GM18519 (cell line): ENCODE results near the gene RASGRP2.

Source experiments
- ATAC-seq: cut with Tn5 transposase; IDR thresholded peaks from one replicate; pipeline ENCODE4 v1.9.1; 2021; ENCODE audit warnings: mild to moderate bottlenecking, moderate library complexity; ENCODE audit not compliant: unreplicated experiment, low FRiP score

RASGRP2 gene

DNA sequence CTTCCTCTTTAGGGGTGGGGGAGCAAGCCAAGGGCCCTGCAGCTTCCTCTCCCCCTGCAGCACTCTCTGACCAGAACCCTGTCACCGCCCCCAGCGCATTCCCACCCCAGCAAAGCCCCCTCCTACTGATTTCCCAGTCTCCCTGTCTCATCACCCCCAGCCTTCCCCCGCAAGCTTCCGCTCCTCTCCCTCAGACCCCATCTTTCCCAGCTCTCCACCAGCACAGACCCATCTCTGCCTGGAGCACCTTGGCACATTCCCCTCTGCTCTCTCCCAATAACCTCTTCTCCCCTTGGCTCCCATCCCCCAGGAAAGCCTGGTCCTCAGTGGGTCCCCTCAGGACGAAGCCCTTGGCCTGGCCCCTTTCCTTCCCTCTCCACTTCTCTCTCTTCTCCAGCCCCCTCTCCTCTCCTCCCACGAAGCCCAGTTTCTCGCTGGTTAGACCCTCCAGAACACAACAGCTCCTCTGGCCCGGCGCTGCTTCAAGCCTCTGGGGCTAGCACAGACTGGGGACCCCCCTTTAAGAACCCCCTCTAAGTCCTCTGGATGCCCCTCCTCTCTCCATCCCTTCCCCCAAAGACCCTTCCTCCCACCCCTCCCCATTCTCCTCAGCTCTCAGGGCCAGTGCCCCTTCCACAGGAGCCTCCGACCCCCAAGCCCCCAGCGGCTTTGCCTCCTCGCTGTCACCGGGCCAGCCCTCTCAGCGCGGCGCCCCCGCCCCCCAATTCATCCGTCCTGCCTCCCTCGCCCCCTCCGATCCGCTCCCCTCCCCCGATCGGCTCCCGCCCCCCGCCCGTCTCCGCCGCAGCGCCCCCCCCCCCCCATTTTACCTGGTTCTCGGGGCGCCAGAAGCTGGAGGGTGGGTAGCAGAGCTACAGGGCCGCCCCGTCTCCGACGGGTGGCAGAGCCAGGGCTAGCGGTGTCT is 21.5 kb downstream of the RASGRP2 start:
- no peak for ATAC-seq

DNA sequence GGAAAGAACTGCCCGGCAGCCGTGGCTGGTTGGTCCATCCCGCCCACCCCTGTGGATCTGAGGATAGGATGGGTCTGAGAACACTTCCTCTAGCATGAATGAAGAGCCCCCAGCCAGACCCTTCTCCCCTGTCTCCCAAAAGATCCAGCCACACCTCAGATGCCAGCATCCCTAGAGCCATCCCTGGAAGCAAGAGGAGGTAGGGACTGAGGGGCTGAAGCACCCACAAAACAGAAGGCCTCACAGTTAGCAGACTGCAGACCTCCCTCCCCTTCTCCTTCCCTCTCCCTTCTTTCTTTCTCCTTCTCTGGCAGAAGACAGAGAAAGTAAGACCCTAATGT is 22.6 kb downstream of the RASGRP2 start:
- ATAC-seq = no peak

DNA sequence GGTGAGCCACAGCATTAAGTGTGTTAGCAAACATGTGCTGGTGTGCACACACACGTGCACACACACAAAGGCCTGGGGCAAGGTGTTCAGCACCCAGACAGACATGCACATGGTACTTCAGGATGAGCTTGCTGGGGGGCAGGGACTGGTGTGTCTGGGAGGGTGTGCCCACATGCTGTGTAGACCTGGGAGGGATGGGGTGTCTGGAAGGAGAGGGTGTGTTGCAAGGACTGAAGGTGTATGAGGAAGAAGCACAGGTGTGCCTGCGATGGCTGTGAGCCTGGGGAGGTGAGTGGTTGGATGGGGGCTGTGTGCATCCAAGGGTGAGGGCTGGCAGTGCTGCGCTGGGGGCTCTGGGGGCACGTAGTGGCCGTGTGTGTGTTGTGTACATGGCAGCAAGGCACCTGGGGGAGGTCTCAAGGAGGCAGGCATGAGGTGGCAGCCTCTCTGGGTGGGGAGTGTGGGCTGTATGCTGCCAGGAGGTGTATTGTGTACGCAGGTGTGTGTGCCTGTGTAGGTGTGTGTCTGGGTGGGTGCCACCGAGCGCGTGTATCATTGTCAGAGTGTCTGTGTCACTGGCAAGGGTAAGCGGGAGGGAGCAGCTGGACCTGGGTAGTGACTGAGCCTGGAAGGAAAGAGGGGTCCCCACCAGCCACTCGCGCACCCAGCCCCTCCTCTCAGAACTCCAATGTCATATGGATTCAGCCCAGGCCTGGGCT is 23.1 kb downstream of the RASGRP2 start:
- no peak for ATAC-seq

DNA sequence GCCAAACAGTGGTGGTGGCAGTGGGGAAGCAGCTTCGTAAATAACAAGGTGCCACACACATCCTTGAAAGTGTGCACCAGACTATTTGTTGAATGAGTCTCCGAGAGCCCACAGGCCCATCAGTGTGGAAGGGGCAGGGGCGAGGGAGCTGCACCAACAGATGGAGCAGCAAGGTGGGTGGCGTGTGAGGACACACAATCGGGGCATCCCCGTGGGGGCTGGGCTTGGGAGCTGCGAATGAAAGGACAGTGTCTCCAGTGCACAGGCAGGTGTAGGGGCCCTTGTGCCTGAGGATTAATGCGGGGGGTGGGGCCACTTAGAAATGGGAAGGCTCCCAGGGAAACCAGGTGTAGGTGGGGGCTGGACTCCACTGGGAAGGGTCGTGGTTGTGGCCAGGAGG is 23.8 kb downstream of the RASGRP2 start:
- ATAC-seq = no peak

DNA sequence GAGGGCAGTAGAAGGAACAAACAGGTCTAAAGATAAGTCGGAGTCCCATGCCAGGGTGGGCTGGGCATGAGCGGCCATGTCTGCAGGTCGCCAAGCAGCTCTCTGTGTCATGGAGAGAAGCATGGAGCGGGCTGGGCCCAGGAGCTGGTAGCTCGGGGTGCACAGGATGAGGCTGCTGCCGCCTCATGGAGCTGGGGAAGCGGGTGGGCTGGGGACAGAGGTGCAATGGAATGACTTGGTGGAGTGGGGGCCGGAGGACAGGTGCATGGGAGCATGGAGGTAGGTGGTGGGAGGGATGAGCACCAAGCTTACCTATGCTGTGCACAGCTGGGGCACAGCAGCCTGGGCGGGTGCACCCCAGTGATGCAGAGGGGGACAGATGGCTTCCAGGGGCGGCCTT is 24.5 kb downstream of the RASGRP2 start:
- ATAC-seq = no peak

DNA sequence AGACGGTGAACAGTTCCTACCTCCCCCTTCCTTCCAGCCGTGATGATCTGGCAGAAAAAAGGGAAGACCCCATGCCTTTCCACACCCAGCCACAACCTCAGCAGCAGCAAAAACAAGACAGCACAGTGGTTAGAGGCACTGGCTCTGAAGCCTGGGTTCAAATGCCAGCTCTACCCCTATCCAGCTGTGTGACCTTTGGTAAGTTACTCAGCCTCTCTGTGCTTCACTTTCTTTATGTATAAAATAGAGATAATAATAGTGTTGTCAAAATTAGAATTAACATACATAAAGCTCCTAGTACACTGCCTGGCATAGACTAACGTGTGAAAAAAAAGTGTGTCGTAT is 25.2 kb downstream of the RASGRP2 start:
- ATAC-seq = no peak

DNA sequence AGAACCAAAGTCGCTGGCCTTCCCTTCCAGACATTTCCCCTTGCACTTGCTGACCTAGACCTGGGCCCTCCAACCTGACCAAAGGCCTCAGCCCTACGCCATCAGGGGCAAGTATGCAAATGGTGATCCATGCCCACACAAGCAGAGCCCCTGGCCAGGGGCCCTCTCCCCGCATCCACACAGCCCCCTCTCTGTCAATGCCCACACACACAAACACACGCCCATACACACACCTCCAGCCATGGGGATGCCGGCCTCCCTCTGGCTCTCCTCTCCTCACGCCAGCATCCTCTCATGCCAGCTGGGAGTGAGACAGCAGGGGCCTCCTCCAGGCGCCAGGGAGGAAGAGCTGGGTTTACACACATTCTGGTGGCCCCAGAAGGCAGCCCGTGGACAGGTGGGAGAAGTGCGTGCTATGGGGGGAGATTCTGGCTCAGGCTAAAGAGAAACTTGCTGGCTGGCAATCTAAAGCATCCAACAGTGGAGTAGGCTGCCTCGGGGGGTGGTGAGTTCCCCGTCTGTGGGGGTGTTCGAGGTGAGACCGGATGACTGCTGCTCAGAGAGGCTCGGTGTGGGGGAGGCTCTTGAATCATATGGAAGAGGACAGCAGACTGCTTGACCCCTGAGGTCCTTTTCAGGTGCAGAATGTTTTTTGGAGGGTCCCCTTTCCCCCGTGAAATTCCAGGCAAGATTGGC is 25.7 kb downstream of the RASGRP2 start:
- ATAC-seq = no peak

DNA sequence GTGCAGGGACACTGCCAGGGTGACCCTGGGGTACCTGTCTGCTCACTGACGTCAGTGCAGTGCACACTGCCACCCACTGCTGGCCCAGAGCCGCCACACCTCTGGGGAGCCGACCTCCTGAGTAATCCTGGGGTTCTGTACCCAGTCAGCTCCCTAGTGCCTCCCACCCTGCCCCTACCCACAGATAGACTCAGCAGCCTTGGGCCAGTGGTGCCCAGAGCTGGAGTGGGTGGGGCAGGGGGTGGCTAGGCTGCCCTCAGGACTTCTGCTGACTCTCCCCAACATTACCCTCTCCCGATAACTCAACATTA is 26.7 kb downstream of the RASGRP2 start:
- ATAC-seq = no peak

DNA sequence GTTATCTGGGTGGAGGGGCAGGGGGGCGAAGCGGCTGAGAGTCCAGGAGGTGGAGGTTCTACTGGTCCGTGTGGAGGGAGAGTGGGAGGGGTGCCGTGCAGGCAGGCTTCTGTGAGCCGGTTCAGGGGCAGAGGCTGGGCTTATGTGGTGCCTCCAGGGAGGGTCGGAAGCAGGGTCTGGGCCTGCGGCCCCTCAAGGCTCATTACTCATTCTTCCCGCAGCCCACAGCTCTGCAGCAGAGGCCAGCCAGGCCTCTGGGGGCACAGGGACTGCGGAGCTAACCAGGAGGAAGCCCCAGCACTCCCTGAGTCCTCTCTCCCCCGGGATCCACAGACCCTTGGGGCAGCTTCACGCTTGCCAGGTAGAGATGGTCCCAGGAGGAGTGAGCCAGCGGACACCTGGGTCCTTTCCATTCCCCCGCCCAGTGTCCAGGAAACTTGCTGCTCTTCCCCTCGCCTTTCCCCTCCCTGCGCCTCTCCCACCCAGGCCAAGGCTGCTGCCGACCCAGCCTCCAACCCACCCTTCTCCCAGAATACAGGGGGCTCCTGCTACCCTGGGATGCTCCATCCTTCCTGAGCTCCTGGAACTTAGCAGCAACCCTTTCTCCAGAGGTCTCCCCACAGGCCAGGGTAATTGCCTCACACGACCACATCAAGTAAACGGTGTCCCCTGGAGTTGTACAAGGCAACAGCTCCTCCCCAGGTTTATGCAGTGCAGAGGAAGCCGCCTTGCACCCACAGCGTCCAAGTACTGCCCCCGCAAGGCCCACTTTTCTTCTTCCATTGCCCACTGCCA is 27.3 kb downstream of the RASGRP2 start:
- ATAC-seq = no peak

DNA sequence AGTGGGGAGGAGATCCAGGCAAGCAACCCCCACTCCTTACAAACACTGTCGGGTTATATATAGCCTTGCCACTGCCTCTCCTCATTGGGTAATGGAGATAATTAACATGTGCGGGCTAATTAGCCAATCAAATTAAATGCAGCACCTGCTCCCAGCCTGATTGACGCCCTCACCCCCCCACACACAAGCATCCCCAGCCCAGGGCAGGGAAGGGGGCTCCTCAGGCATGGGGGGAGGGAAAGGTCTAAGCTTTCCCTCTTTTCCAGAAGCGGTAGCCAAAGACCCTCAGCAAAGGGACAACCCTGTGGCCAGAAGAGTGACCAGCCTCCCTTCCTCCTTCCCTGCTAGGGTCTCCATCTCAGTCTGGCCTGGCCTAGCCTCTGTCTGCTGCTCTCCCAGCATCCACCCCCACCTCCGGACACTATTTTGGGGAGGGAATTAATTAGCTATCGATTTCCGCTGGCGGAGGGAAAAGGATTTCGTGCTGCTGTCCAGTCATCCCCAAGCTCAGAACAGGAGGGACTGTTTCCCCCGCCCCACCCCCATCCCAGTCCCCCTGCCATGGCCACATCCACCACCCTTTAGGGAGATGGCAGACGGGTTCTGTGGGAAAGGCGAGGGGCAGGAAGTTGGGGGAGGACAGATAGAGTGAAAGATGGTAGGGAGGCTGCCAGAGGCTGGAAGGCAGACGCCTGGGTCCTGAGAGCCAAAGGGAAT is 28.0 kb downstream of the RASGRP2 start:
- no peak for ATAC-seq

DNA sequence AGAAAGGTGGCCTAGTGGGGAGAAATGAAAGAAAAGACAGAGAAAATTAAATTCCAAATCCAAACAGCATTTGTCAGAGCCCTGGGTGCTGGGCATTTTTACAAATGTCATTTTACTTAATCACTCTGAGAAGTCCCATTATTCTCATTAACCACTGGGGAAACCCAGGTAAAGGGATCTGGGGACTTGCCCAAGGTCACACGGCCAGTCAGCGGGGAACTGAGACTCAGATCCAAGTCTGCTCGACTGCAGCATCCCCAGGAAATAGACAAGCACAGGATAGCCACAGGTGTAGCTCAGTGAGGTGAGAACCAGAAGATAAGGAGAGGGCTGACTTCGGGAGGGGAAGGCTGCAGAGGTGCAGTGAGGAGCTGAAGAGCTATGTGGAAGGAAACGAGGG is 28.8 kb downstream of the RASGRP2 start:
- no peak for ATAC-seq

DNA sequence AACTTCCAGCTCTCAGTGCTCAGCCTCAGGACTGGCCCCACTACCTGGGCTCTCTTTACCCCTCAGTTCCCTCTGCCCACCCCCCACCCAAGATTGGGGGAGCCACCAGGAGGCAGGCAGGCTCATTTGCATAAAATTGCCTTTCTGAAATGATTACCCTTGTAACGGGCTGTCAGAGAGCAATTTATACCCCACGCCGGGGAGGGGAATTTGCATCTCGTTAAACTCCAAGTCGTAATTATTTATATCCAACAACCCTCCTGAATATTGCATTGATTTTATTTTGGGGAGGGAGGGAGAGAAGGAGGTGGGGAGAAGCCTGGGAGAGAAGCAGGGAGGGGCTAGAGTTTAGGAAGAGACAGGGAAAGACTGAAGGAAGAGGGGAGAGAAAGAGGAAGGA is 29.3 kb downstream of the RASGRP2 start:
- ATAC-seq = no peak

DNA sequence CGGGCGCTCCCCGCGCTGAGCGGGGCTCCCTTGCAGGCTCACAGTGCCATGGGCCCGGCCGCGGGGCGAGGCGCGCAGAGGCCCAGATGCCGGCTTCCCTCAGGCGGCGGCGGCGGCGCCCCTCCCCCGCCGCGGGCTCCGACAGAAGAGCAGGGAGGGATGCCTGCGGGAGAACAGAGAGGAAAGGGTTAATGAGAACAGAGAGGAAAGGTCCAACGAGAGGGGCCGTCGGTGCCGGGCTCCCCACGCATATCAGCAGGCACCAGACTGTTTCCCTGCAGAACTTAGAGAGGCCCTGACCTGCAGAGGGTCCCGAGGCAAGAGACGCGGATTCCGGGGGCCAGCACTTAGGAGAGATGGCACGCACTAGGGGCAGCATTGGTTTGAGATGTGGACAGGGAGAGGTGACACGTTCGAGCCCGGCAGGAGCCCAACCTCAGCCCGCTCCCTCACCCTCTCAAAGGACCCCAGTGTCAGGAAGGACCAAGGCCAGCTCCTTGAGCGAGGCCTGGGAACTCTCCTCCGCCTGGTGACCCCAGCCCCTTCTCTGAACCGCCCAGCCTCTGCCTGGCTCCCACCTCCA is 30.1 kb downstream of the RASGRP2 start:
- no peak for ATAC-seq

DNA sequence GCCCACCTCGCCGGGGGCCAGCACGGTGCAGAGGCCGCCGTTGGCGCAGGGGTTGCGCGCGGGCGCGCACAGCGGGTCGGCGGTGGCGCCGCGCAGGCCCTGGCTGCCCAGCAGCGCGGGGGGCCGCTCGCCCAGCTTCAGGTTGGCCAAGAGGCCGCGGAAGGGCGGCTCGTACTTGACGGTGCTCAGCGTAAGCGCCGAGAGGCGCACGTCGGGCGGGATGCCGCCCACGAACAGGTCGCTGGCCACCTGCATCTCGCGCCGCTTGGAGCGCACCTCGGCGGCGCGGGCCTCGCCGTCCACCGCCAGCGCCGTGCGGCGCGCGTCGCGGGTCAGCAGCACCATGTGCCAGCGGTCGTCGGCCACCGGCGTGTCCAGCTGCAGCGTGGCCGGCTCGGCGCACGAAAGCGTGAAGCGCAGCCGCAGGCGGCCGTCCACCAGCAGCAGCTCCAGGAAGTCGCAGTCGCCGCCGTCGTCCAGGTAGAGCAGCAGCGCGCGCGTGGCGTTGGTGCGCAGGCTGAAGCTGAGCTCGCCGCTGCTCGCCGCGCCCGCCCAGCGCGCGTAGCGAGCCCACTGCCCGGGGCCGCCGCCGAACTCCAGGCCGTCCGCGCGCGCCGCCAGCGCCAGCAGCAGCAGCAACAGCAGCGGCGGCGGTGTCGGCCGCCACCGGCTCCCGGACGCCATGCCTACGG is 30.8 kb downstream of the RASGRP2 start:
- no peak for ATAC-seq

DNA sequence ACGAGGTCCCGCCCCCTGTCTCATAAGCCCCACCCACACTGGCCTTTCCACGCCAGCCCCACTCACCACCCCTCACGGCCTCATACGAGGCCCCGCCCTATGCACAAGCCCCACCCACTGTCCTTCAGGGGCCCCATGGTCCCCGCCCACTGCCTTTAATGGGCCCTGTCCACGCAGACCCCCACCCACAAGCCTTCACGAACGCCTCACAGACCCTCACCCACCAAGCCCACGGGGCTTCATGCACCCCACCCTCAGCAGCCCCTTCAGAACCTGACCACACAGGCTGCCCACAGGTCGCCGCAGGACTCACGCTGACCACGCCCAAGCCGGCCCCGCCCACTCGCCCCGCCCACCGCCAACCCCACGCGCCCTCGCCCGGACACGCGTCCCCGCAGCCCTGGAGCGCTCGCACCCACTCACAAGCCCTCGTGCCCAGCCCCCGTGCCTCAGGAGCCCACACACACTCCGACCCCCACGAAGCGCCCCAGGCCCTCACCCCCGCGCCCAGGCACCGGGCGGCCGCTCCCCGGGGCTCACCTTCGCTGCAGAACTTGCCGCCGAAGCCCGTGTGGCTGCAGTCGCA is 31.4 kb downstream of the RASGRP2 start:
- ATAC-seq = no peak

DNA sequence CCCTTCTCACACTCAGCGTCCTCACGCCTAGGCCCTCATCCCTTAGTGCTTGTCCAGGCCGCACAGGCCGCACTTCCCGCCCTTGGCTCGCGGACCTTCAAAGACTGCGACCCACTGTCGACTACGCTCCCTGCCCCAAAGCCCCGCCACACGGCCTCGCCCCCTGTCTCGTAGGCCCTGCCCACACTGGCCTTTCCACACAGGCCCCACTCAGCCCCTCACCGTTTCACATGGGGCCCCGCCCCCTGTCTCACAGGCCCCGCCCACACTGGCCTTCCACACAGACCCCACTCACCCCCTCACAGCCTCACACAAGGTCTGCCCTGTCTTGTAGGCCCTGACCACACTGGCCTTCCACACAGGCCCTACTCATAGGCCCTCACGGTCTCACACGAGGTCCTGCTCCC is 32.0 kb downstream of the RASGRP2 start:
- no peak for ATAC-seq

DNA sequence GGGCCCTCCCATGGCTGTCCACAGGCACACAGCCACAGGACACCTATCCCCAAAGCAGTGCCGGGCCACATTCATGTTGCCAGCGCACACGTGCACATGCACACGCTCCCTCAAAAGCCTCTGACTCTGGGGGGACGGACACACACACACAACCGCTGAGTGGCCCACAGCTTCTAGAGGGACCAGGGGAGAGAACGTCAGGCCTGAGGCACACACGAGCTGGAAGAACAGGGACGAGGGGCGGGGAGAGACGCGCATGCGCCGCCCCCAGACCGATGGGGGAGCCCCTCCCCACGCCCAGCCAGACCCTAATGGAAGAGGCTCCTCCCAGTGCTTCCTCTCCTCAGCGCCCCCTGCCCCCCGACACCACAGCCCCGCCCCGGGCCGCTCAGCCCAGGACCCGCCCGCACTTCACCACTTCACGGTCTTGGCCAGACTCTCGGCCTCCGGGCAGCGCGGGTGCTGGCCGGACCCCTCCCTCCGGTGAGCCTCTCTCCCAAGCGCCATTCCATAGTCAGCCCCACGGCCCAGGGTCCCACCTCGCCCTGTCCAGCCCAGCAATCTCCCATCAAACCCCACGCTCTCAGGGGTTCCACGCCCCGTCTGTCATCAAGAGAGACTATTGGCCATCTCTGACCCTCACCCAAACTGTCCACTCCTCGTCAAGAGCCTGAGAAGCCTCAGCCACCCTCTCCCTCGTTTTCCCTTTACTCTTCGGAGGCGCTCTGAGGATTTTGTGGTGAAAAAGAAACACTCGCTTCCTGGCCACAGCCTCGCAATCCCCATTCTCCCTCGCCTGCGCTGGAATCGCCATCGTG is 32.6 kb downstream of the RASGRP2 start:
- no peak for ATAC-seq
